Measurements from ENCODE around the gene MAPK9.

- TF ChIP-seq EZH2phosphoT487 (IDR thresholded peaks at IDR 0.05; ENCODE audit: insufficient read depth, low read depth) (no peak), EZH2 (IDR thresholded peaks at IDR 0.05; ENCODE audit: insufficient read depth, poor library complexity, severe bottlenecking) (no peak)
Observed at GRCh38 chr5:180207593-180207992, 84.3 kb downstream of the MAPK9 start.
